ENCODE results near the gene ZNF124.

ZNF124 gene

GRCh38 chr1:247185667-247186066, 13.8 kb upstream of the ZNF124 start:
- no peak overlapping the region for H3K27ac ChIP-seq
- no peak for TF ChIP-seq CTCF (IDR thresholded peaks at IDR 0.05)
- no peak for TF ChIP-seq ZFX (IDR thresholded peaks at IDR 0.05; ENCODE audit: borderline replicate concordance)

DNA sequence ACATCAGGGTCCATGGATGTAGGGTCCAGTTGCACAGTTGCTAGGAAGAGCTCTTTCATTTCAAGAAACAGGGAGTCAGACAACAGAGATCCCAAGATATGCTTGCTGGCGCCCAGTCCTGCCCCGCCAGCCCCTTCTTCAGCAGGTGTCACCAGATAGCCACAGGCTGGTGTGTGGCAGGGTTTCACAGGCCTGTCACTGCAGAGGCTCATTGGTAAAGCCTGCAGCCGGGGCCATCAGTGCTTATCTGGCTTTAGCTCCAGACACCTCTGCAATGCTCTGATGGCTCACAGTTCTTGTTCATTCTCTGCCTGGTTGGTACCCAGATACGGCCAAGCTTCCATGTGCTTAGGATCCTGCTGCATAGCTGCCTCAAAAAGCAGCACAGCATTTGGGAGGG, 12.4 kb upstream of the ZNF124 start:
- TF ChIP-seq ZFX (IDR thresholded peaks at IDR 0.05; ENCODE audit: borderline replicate concordance) (no peak), CTCF (IDR thresholded peaks at IDR 0.05) (no peak)
- no peak overlapping the region for H3K27ac ChIP-seq

DNA sequence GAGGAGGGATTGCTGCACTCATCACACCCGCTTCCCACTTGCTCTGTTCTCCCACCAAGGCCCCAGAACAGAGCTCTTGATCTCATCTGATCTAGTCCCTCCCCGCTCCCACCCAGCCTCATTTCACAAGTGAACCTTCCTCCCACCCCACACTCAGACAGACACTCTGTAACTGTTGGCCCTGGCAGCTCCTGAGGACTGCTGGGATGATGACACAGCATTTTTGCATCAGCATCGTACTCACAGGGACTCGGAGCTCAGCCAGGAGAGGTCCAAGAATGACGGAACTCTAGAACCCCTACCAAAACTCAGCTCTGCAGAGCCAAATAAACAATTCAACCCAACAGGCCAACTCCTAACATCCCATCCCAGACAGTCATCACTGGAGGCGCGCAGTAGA, 11.2 kb upstream of the ZNF124 start:
- H3K27ac ChIP-seq, result no peak overlapping the region
- TF ChIP-seq ZFX (IDR thresholded peaks at IDR 0.05; ENCODE audit: borderline replicate concordance), result no peak
- TF ChIP-seq CTCF (IDR thresholded peaks at IDR 0.05), result no peak

DNA sequence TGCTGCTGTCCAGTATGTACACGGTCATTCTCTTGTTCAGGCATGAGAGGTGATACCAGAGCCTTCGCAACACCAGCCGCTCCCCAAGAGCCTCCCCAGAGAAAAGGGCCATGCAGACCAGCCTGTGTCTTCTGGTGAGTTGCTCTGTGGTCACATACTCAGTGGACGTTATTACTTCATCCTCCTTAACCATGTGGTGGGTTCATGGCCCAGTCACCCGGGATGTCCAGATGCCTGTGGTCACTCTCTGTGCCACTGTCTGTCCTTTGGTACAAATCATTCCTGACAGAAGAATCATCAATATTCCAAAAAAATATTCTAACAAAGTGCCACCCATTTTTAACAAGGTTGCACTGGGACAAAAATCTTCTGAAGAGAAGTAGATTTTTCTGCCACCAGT, 8.8 kb upstream of the ZNF124 start:
- no peak overlapping the region for H3K27ac ChIP-seq

GRCh38 chr1:247177755-247178154, 5.9 kb upstream of the ZNF124 start:
- no peak overlapping the region for H3K27ac ChIP-seq
- TF ChIP-seq ZFX (IDR thresholded peaks at IDR 0.05; ENCODE audit: borderline replicate concordance) (no peak), CTCF (IDR thresholded peaks at IDR 0.05) (no peak)

More for the DNA sequence above, 8.8 kb upstream of the ZNF124 start:
- TF ChIP-seq ZFX (IDR thresholded peaks at IDR 0.05; ENCODE audit: borderline replicate concordance) (no peak), CTCF (IDR thresholded peaks at IDR 0.05) (no peak)

DNA sequence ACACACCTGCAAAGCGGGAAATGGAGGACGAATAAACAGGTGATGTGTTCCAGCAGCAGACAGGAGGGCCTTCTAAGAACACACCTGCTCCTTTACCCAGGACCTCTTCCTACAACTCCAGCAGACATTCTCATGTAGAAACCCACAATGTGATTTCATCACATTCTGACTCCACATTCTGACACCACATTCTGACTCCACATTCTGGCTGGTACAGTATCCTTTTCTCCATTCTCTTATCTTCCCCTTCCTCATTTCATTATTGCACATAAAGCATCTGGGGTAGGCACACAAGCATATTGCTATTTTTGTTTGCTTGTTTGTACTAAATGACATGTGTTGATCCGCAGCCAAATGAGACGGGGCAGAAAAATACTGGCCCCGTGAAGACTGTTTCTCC, 3.6 kb upstream of the ZNF124 start:
- no peak for TF ChIP-seq CTCF (IDR thresholded peaks at IDR 0.05)
- no peak for TF ChIP-seq ZFX (IDR thresholded peaks at IDR 0.05; ENCODE audit: borderline replicate concordance)
- H3K27ac ChIP-seq, result no peak overlapping the region

GRCh38 chr1:247173431-247173830, 1.6 kb upstream of the ZNF124 start:
- H3K27ac ChIP-seq, result no peak overlapping the region
- TF ChIP-seq CTCF (IDR thresholded peaks at IDR 0.05) (no peak), ZFX (IDR thresholded peaks at IDR 0.05; ENCODE audit: borderline replicate concordance) (no peak)
